CD14-positive monocyte (primary cell): ENCODE data around the gene PSD4. TPM values are rescaled to one million over a fixed set of nuclear protein-coding genes. Genes with fewer than 3 reads are reported as not detected.

ENCODE experiments used
- DNase-seq, 3 donors: peaks; one replicate each; pipeline ENCODE4 v3.0.0-alpha.2; 2011 to 2022
- H2AFZ ChIP-seq: 2 replicates; pipeline ENCODE4 v1.6.0; 2012; ENCODE audit warnings: mild to moderate bottlenecking, low read depth, low read length, inconsistent platforms; ENCODE audit not compliant: insufficient read depth, poor library complexity, severe bottlenecking
- H3K27ac ChIP-seq, 2 donors: 1 replicate in 1 of 2; 2 replicates in 1 of 2; pipeline ENCODE4 v1.5.1; 2012 to 2013; ENCODE audit warnings: low read length in 2 of 2, control low read depth in 1 of 2, inconsistent platforms in 1 of 2, low read depth in 1 of 2, mild to moderate bottlenecking in 1 of 2
- H3K27me3 ChIP-seq, 2 donors: one replicate each; pipeline versions ENCODE4 v1.6.0 to v1.6.1; 2011 to 2013; ENCODE audit warnings: low read length in 2 of 2; ENCODE audit not compliant: control insufficient read depth in 2 of 2, insufficient read depth in 2 of 2
- H3K36me3 ChIP-seq, 2 donors: replicated peaks in 1 of 2; 1 replicate in 1 of 2; 2 replicates in 1 of 2; pipeline versions ENCODE4 v1.5.1 to v1.6.1; 2012 to 2013; ENCODE audit warnings: low read length in 2 of 2, control low read depth in 1 of 2, inconsistent platforms in 1 of 2, mild to moderate bottlenecking in 1 of 2; ENCODE audit not compliant: insufficient read depth in 2 of 2, control insufficient read depth in 1 of 2
- H3K4me1 ChIP-seq, 2 donors: 1 replicate in 1 of 2; 2 replicates in 1 of 2; pipeline versions ENCODE4 v1.5.1 to v1.6.1; 2012 to 2013; ENCODE audit warnings: low read length in 2 of 2, control low read depth in 1 of 2, inconsistent platforms in 1 of 2, mild to moderate bottlenecking in 1 of 2, moderate library complexity in 1 of 2; ENCODE audit not compliant: insufficient read depth in 2 of 2, control insufficient read depth in 1 of 2
- H3K4me2 ChIP-seq: replicated peaks from 2 replicates; pipeline ENCODE3; 2012; ENCODE audit warnings: low read length, moderate library complexity, mild to moderate bottlenecking; ENCODE audit not compliant: poor library complexity, severe bottlenecking; ENCODE audit errors: extremely low read depth
- H3K4me3 ChIP-seq, 3 experiments: fragments of 200-600 bp in 1 of 3; sonication (generic) in 1 of 3; replicated peaks in 1 of 3; 1 replicate in 2 of 3; 2 replicates in 1 of 3; pipeline ENCODE4 v1.5.1; 2011 to 2013; ENCODE audit warnings: low read length in 3 of 3, mild to moderate bottlenecking in 3 of 3, control low read depth in 2 of 3, low read depth in 2 of 3, inconsistent platforms in 1 of 3, moderate library complexity in 1 of 3
- H3K79me2 ChIP-seq: 2 replicates; pipeline ENCODE4 v1.6.0; 2012; ENCODE audit warnings: mild to moderate bottlenecking, control low read depth, inconsistent platforms, low read length, moderate library complexity; ENCODE audit not compliant: insufficient read depth
- H3K9ac ChIP-seq: 2 replicates; pipeline ENCODE4 v1.6.0; 2017; ENCODE audit warnings: low read length, mild to moderate bottlenecking; ENCODE audit not compliant: insufficient read depth, poor library complexity, severe bottlenecking
- H3K9me3 ChIP-seq, 2 donors: replicated peaks in 1 of 2; 1 replicate in 1 of 2; 2 replicates in 1 of 2; pipeline versions ENCODE4 v1.5.1 to v1.6.1; 2012 to 2013; ENCODE audit warnings: low read length in 2 of 2, control low read depth in 1 of 2; ENCODE audit not compliant: control insufficient read depth in 1 of 2, insufficient read depth in 1 of 2
- H4K20me1 ChIP-seq: 2 replicates; pipeline ENCODE4 v1.6.0; 2012; ENCODE audit warnings: mild to moderate bottlenecking, low read length, control low read depth, moderate library complexity; ENCODE audit not compliant: insufficient read depth
- H3K27ac Mint-ChIP-seq, 7 donors: one replicate each; pipeline ENCODE4 v1.8.0; 2020; ENCODE audit warnings: mild to moderate bottlenecking in 7 of 7, mixed read lengths in 7 of 7, moderate library complexity in 6 of 7, inconsistent platforms in 2 of 7
- H3K27me3 Mint-ChIP-seq, 3 donors: one replicate each; pipeline ENCODE4 v1.8.0; 2021 to 2022; ENCODE audit warnings: low read depth in 3 of 3, mild to moderate bottlenecking in 3 of 3, mixed read lengths in 3 of 3, moderate library complexity in 3 of 3, inconsistent platforms in 1 of 3
- H3K36me3 Mint-ChIP-seq, 2 donors: one replicate each; pipeline ENCODE4 v1.8.0; 2020; ENCODE audit warnings: mixed read lengths in 2 of 2, inconsistent platforms in 1 of 2, mild to moderate bottlenecking in 1 of 2
- H3K4me1 Mint-ChIP-seq: one replicate; pipeline ENCODE4 v1.8.0; 2020; ENCODE audit warnings: mild to moderate bottlenecking, mixed read lengths
- H3K4me3 Mint-ChIP-seq, 2 donors: one replicate each; pipeline ENCODE4 v1.8.0; 2020; ENCODE audit warnings: mild to moderate bottlenecking in 2 of 2, mixed read lengths in 2 of 2, moderate library complexity in 1 of 2
- H3K9me3 Mint-ChIP-seq, 7 donors: one replicate each; pipeline ENCODE4 v1.8.0; 2020 to 2022; ENCODE audit warnings: mixed read lengths in 7 of 7, mild to moderate bottlenecking in 6 of 7, moderate library complexity in 6 of 7, inconsistent platforms in 2 of 7
- WGBS: methylation state at CpG from one replicate; pipeline ENCODE4 v1.1.5; 2013; ENCODE audit warnings: missing lambda C conversion rate; ENCODE audit not compliant: insufficient coverage; 5-methylcytosine and 5-hydroxymethylcytosine counted together
- intact Hi-C, 2 donors: fragments of 100-400 bp; cut with micrococcal nuclease; formaldehyde crosslinking; loops; one replicate each; pipeline versions ENCODE4 v1.15.0 to v1.15.1; 2023
- polyA plus RNA-seq, 3 donors: library from polyadenylated mRNA; depleted of rRNA in 1 of 3; unstranded in 2 of 3; stranded (reverse) in 1 of 3; fragments of 300-500 nt in 2 of 3; fragments of >200 nt in 1 of 3; fragmentation: Illumina TruSeq in 2 of 3; gene quantifications; 1 replicate in 2 of 3; 2 replicates in 1 of 3; pipeline ENCODE4 v1.2.3, GENCODE V29; 2012 to 2021
- TF ChIP-seq, protein P1 (sequence below): fragments of 200-600 bp; IDR thresholded peaks from one replicate; pipeline ENCODE4 v1.8.0; 2022; ENCODE audit warnings: antibody characterized with exemption, mild to moderate bottlenecking

PSD4 gene
- polyA plus RNA-seq, 3 donors = 11.0 to 47.0 (median 18.2) TPM

DNA sequence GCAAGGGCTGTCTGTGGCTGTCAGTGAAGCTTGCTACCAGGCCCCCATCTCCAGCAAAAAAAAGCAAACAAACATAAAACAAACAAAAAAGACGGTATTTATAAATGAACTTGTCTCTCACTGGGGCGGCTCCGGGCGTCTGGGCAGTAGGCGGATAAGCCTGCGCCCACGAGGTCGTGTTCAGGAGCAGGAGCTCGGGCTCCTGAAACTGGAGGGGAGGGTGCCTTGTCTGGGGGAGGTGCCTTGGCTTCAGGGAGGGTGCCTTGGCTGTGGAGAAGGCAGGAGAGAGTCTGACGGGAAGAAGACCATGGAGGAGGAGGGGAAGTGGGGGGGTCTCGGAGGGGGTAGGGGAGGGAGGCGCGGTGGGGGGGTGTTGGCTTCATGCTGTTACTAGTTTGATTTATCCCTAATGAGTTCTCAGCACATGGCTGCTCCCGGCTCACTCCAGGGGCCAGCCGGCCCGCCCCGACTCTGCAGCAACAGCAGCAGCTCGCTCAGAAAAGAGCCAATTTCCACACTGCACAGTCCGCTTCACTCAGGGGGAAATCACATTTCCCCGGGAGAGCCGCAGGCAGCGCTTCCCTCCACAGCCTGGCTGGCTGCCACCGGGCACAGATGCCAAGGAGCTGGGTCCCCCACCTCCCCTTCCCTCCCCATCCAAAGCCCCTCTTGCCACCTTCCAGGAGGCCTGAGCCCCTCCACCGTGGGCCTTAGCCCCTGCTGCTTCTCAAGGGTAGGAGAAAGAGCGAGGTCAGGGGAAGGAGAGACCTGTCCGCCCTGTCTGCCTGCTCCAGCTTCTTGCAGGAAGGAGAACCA, 38.7 kb downstream of the PSD4 start:
- peaks cover 0 to 9% (median 7%) of the 10 kb centered on the region in 3 donors for H3K27me3 Mint-ChIP-seq
- H3K9ac ChIP-seq = no peak overlapping the region
- H3K36me3 Mint-ChIP-seq = peaks cover 0 to 1% of the 10 kb centered on the region in 2 donors
- H3K27ac Mint-ChIP-seq = peak overlapping the region in 5 of 7 donors; percentile 15 to 87 (median 76)
- H3K9me3 Mint-ChIP-seq = no peaks in the 10 kb centered on the region
- H3K27ac ChIP-seq = peak overlapping the region in 1 of 2 donors; percentile 50
- TF ChIP-seq, protein P1, sequence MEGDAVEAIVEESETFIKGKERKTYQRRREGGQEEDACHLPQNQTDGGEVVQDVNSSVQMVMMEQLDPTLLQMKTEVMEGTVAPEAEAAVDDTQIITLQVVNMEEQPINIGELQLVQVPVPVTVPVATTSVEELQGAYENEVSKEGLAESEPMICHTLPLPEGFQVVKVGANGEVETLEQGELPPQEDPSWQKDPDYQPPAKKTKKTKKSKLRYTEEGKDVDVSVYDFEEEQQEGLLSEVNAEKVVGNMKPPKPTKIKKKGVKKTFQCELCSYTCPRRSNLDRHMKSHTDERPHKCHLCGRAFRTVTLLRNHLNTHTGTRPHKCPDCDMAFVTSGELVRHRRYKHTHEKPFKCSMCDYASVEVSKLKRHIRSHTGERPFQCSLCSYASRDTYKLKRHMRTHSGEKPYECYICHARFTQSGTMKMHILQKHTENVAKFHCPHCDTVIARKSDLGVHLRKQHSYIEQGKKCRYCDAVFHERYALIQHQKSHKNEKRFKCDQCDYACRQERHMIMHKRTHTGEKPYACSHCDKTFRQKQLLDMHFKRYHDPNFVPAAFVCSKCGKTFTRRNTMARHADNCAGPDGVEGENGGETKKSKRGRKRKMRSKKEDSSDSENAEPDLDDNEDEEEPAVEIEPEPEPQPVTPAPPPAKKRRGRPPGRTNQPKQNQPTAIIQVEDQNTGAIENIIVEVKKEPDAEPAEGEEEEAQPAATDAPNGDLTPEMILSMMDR = no peak
- no peak for DNase-seq
- no peaks in the 10 kb centered on the region for H3K27me3 ChIP-seq
- H3K4me1 ChIP-seq = peaks cover 25 to 27% of the 10 kb centered on the region in 2 donors
- H2AFZ ChIP-seq = peak overlapping the region; percentile 23
- peak overlapping the region in 1 of 2 donors; percentile 67 for H3K4me3 Mint-ChIP-seq
- peaks cover 31% of the 10 kb centered on the region for H3K4me1 Mint-ChIP-seq
- peak overlapping the region; percentile 47 for H3K4me2 ChIP-seq
- intact Hi-C loops = no loop called here
- H3K36me3 ChIP-seq = no peaks in the 10 kb centered on the region
- no peaks in the 10 kb centered on the region for H3K9me3 ChIP-seq
- WGBS = 30% methylated on average over 21 of the region's 26 CpGs
- H3K4me3 ChIP-seq = peak overlapping the region in 1 of 3 experiments; percentile 39
- H3K79me2 ChIP-seq = no peaks in the 10 kb centered on the region
- no peaks in the 10 kb centered on the region for H4K20me1 ChIP-seq

DNA sequence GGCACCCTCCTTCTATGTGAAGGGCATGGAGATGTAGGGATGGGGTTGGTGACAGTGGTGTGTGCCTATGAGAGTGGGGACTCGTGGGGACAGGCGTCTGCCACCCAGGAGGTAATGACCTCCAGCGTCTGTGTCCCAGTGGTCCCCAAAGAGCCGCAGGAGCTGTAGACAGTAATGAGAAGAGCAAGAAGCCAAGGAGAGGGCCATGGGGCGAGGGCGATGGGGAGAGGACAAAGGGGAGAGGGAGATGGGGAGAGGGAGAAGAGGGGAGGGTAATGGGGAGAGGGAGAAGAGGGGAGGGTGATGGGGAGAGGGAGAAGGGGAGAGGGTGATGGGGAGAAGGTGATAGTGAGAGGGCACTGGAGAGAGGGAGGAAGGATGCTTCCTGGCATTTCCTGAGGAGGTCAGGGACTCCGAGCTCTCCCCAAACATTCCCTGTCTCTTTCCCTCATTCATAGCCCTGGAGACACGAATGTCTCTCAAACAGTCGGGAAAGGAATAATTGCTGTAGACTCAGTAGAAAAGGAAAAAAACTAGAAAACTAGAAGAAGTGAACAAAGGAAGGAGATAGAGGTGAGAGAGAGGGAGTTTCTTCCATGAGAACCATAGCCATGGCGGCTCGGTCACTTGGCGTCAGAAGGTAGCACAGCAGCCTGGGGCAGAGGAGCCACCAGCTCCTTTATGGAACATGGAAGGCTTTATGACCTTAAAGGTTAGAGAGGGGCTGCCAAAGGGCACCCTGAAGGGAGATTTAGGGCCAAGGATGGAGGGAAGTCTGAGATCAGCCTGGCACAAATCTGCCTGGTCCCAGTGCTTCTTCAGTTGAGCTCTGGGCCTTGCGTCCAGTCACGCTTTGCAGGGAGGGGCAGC, 39.5 kb downstream of the PSD4 start:
- Histone ChIP-seq H3K27me3 (no peaks in the 10 kb centered on the region), H2AFZ (no peak overlapping the region), H3K4me2 (no peak overlapping the region), H3K9ac (no peak overlapping the region), H3K4me3 (no peak overlapping the region), H3K36me3 (no peaks in the 10 kb centered on the region), H3K4me1 (peaks cover 33 to 35% of the 10 kb centered on the region in 2 donors), H3K27ac (no peak overlapping the region), H3K9me3 (no peaks in the 10 kb centered on the region), H3K79me2 (no peaks in the 10 kb centered on the region), H4K20me1 (no peaks in the 10 kb centered on the region)
- Mint-ChIP-seq H3K27ac (peak overlapping the region in 2 of 7 donors; percentile 0 to 24), H3K4me3 (no peak overlapping the region), H3K27me3 (peaks cover 0 to 9% (median 5%) of the 10 kb centered on the region in 3 donors), H3K9me3 (peaks cover 0 to 1% (median 0%) of the 10 kb centered on the region in 7 donors), H3K36me3 (peaks cover 2 to 3% of the 10 kb centered on the region in 2 donors), H3K4me1 (peaks cover 40% of the 10 kb centered on the region)
- TF ChIP-seq, protein P1 = no peak
- 99% methylated on average over 11 of the region's 14 CpGs for WGBS
- DNase-seq = no peak
- intact Hi-C loops = no loop called here
